Measurements from ENCODE around the gene TFR2. TPM values are rescaled to one million over a fixed set of nuclear protein-coding genes. Genes with fewer than 3 reads are reported as not detected.

Gene TFR2
- total RNA-seq, 2 experiments from 2014 or later, result 12.1 to 26.0 TPM

DNA sequence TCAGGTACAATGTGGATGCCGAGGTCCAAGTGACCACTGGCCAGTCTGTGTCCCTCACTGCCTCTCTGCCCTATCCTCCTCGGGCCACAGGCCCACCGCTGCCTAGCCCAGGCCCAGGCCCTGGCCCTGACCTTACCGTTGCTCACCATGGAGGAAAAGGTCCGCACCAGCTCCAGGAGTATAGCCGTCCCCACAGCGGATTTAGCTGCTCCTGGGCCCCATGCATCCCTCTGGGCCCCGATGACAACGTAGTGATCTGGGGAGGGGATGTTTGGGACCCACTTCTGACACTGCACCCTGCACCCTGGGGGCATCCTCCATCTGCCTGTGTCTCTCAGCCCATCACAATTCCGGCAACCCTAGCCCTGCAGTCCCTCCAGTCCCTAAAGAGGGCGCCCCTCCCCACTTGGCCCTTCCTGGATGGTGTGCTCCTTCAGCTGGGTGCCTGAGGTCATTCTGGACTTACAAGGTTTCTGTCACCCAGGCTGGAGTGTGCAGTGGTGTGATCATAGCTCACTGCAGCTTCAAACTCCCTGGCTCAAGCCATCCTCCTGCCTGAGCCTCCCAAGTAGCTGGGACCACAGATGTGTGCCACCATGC lies 12.1 kb downstream of the TFR2 start:
- intact Hi-C loops (cut with micrococcal nuclease; ENCODE audit: unreplicated experiment), result no loop called here
- no peak overlapping the region for H3K4me2 ChIP-seq (ENCODE audit: low read length)
- peak; percentile 65 for DNase-seq (ENCODE audit: low spot score)
- H3K9me2 ChIP-seq (ENCODE audit: insufficient read depth, low read length), result no peaks in the 10 kb centered on the region
- H2AFZ ChIP-seq (ENCODE audit: low read length), result no peak overlapping the region
- H3K79me2 ChIP-seq (ENCODE audit: insufficient read depth, low read depth, low read length), result no peaks in the 10 kb centered on the region
- H3K36me3 ChIP-seq (ENCODE audit: insufficient read depth, low read length), result no peaks in the 10 kb centered on the region
- ChIA-PET CTCF (ENCODE audit: unreplicated experiment) (no interaction called here), POLR2A (interaction anchor here (0.5 to 1.8 kb wide), 3 partner anchors 11 to 187 kb away, joined by 3 to 5 read pairs (median 3); no protein-coding TSS in a partner anchor)
- TF ChIP-seq, protein P1, sequence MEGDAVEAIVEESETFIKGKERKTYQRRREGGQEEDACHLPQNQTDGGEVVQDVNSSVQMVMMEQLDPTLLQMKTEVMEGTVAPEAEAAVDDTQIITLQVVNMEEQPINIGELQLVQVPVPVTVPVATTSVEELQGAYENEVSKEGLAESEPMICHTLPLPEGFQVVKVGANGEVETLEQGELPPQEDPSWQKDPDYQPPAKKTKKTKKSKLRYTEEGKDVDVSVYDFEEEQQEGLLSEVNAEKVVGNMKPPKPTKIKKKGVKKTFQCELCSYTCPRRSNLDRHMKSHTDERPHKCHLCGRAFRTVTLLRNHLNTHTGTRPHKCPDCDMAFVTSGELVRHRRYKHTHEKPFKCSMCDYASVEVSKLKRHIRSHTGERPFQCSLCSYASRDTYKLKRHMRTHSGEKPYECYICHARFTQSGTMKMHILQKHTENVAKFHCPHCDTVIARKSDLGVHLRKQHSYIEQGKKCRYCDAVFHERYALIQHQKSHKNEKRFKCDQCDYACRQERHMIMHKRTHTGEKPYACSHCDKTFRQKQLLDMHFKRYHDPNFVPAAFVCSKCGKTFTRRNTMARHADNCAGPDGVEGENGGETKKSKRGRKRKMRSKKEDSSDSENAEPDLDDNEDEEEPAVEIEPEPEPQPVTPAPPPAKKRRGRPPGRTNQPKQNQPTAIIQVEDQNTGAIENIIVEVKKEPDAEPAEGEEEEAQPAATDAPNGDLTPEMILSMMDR (conservative IDR thresholded peaks at IDR 0.05; ENCODE audit: low read length), result peak; percentile 78
- TF ChIP-seq EZH2phosphoT487 (IDR thresholded peaks at IDR 0.05; ENCODE audit: borderline replicate concordance, low read depth, low read length), result no peak
- no peak overlapping the region for H3K4me3 ChIP-seq (ENCODE audit: low read depth, low read length, poor library complexity, severe bottlenecking)
- no peaks in the 10 kb centered on the region for H3K9me3 ChIP-seq (ENCODE audit: low read length)
- no TSS peak for BruUV-seq (replicated peaks)
- no peak overlapping the region for H3K27ac ChIP-seq (ENCODE audit: low read depth, low read length, poor library complexity, severe bottlenecking)
- no peaks in the 10 kb centered on the region for H4K20me1 ChIP-seq (ENCODE audit: insufficient read depth, low read length)
- peaks cover 19% of the 10 kb centered on the region for H3K4me1 ChIP-seq (ENCODE audit: insufficient read depth, low read length, poor library complexity, severe bottlenecking)

- Histone ChIP-seq H4K20me1 (ENCODE audit: insufficient read depth, low read length) (no peaks in the 10 kb centered on the region), H3K27ac (ENCODE audit: low read depth, low read length, poor library complexity, severe bottlenecking) (no peak overlapping the region), H2AFZ (ENCODE audit: low read length) (no peak overlapping the region), H3K4me1 (ENCODE audit: insufficient read depth, low read length, poor library complexity, severe bottlenecking) (peaks cover 12% of the 10 kb centered on the region), H3K79me2 (ENCODE audit: insufficient read depth, low read depth, low read length) (no peaks in the 10 kb centered on the region), H3K4me2 (ENCODE audit: low read length) (peak overlapping the region; percentile 94), H3K36me3 (ENCODE audit: insufficient read depth, low read length) (no peaks in the 10 kb centered on the region), H3K9me2 (ENCODE audit: insufficient read depth, low read length) (no peaks in the 10 kb centered on the region), H3K9me3 (ENCODE audit: low read length) (no peaks in the 10 kb centered on the region), H3K4me3 (ENCODE audit: low read depth, low read length, poor library complexity, severe bottlenecking) (peak overlapping the region; percentile 62)
- ChIA-PET CTCF (ENCODE audit: unreplicated experiment) (no interaction called here), POLR2A (interaction anchor here (0.6 to 2.2 kb wide), 2 partner anchors 15 to 24 kb away, joined by 3 to 12 read pairs; partner anchors contain the start of gene MOSPD3)
- intact Hi-C loops (cut with micrococcal nuclease; ENCODE audit: unreplicated experiment), result loop anchor here (2.0 kb wide), 1 partner anchor 14 kb away; the partner anchor contains the start of gene MOSPD3
- no TSS peak for BruUV-seq (replicated peaks)
- no peak for DNase-seq (ENCODE audit: low spot score)
- TF ChIP-seq, protein P1 (conservative IDR thresholded peaks at IDR 0.05; ENCODE audit: low read length), result no peak
- TF ChIP-seq EZH2phosphoT487 (IDR thresholded peaks at IDR 0.05; ENCODE audit: borderline replicate concordance, low read depth, low read length), result no peak
These were observed 14.2 kb downstream of the TFR2 start for GRCh38 chr7:100627238-100627549.

Data from OCI-LY7 (cell line).